Neutrophil (primary cell): Measurements from ENCODE around the gene UBASH3B.

Experiments
- H3K27ac ChIP-seq: fragments of 200-600 bp; sonication (generic); 2 replicates; pipeline ENCODE4 v1.5.1; 2016; ENCODE audit warnings: mild to moderate bottlenecking, moderate library complexity
- H3K27me3 ChIP-seq: fragments of 200-600 bp; sonication (generic); 2 replicates; pipeline ENCODE4 v1.6.0; 2016; ENCODE audit warnings: mild to moderate bottlenecking
- H3K36me3 ChIP-seq: fragments of 200-600 bp; sonication (generic); 2 replicates; pipeline ENCODE4 v1.5.1; 2017
- H3K4me1 ChIP-seq, 2 experiments: fragments of 200-600 bp in 1 of 2; sonication (generic) in 1 of 2; 1 replicate in 1 of 2; 2 replicates in 1 of 2; pipeline versions ENCODE4 v1.5.1 to v1.6.1; 2013 to 2016; ENCODE audit warnings: low read depth in 1 of 2, low read length in 1 of 2, mild to moderate bottlenecking in 1 of 2, moderate library complexity in 1 of 2; ENCODE audit not compliant: control insufficient read depth in 1 of 2, insufficient read depth in 1 of 2
- H3K4me3 ChIP-seq, 2 experiments: fragments of 200-600 bp in 1 of 2; sonication (generic) in 1 of 2; 1 replicate in 1 of 2; 2 replicates in 1 of 2; pipeline ENCODE4 v1.5.1; 2013 to 2016; ENCODE audit warnings: low read depth in 1 of 2, low read length in 1 of 2, mild to moderate bottlenecking in 1 of 2, moderate library complexity in 1 of 2
- H3K9me3 ChIP-seq: fragments of 200-600 bp; sonication (generic); 2 replicates; pipeline ENCODE4 v1.5.1; 2016
- TF ChIP-seq, protein P1 (sequence below): fragments of 200-600 bp; sonication (generic); IDR thresholded peaks from 2 replicates; pipeline ENCODE4 v1.5.1; 2016; ENCODE audit warnings: antibody characterized with exemption

UBASH3B gene

DNA sequence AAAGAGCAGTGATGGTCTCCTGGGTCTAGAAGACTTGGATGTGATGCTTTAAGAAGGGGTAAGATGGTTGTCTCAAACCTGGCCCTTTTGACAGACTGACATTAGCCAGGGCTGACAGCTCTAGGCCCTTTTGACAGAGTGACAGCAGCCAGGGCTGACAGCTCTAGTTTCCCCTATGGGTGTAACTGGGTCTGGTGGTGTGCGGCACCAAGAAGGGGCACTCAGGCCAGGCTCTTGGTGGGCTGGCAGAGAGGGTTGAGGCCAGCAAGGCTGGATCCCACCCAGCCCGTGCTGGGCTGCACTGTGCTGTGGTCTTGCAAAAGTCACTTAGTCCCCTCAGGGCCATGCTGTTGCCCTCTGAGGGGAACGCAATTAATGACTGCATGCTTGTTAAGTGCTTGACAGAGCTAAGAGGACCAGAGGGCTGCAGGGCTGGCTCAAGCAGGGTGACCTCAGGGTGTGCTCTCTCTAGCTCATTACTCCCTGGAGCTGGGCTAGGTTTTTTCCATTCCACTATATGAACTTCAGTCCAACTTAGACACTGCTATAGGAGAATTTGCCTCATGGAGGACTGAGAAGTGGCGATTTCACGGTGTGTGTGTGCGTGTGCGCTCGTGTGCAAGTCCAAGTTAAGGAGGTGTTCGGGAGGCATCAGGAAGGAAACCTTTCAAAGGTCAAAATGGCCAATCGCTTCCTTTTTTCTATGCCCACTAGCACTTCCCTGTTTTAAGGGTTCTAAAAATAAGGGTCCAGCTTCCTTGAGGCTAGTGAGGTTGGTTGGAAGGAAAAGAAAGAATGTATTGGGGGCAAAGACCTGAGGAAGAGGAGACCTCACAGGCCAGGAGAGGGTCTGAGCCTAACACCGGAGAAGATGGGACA, 4.4 kb downstream of the UBASH3B start:
- TF ChIP-seq, protein P1, sequence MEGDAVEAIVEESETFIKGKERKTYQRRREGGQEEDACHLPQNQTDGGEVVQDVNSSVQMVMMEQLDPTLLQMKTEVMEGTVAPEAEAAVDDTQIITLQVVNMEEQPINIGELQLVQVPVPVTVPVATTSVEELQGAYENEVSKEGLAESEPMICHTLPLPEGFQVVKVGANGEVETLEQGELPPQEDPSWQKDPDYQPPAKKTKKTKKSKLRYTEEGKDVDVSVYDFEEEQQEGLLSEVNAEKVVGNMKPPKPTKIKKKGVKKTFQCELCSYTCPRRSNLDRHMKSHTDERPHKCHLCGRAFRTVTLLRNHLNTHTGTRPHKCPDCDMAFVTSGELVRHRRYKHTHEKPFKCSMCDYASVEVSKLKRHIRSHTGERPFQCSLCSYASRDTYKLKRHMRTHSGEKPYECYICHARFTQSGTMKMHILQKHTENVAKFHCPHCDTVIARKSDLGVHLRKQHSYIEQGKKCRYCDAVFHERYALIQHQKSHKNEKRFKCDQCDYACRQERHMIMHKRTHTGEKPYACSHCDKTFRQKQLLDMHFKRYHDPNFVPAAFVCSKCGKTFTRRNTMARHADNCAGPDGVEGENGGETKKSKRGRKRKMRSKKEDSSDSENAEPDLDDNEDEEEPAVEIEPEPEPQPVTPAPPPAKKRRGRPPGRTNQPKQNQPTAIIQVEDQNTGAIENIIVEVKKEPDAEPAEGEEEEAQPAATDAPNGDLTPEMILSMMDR = no peak
- H3K4me3 ChIP-seq = peak overlapping the region; percentile 21 to 35
- H3K4me1 ChIP-seq = peaks cover 65 to 76% of the 10 kb centered on the region in 2 experiments
- no peaks in the 10 kb centered on the region for H3K9me3 ChIP-seq
- H3K36me3 ChIP-seq = no peaks in the 10 kb centered on the region
- H3K27ac ChIP-seq = peak overlapping the region; percentile 79
- H3K27me3 ChIP-seq = no peaks in the 10 kb centered on the region

DNA sequence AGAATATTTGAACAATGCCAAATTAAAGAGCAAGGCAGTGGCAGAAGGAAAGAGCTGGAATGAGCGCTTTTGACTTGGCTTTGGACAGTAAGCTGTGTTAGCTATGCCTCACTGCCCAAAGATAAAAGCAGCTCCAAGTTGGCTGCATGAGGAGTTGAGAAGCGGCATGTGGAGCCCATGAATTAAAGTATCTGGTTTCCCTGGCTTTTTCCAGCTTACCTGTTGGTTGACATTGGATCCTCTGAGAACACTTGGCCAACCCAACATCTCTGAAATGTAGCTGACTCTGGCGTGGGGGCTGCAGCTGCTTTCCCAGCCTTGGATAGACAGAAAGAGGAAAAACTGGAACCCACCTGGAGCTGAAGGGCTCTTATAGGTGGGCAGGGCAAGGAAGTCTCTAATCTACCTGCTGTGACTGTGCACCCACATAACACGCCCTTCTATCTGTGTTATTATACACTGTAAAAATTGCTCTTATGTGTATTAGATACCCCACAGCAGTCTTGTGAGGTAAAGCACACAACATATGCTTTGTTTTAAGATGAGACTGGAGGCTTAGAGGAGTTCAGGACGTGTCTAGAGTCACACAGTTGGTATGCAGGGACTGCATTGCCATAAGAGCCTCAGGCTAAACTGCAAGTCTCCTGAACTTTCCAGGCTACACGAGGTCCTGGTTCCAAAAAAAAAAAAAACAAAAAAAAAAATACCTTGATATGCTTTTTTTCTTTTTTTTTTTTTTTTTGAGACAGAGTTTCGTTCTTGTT, 5.8 kb downstream of the UBASH3B start:
- TF ChIP-seq, protein P1 = no peak
- Histone ChIP-seq H3K4me3 (no peak overlapping the region), H3K9me3 (no peaks in the 10 kb centered on the region), H3K27me3 (no peaks in the 10 kb centered on the region), H3K36me3 (no peaks in the 10 kb centered on the region), H3K4me1 (peaks cover 73 to 84% of the 10 kb centered on the region in 2 experiments), H3K27ac (peak overlapping the region; percentile 79)

DNA sequence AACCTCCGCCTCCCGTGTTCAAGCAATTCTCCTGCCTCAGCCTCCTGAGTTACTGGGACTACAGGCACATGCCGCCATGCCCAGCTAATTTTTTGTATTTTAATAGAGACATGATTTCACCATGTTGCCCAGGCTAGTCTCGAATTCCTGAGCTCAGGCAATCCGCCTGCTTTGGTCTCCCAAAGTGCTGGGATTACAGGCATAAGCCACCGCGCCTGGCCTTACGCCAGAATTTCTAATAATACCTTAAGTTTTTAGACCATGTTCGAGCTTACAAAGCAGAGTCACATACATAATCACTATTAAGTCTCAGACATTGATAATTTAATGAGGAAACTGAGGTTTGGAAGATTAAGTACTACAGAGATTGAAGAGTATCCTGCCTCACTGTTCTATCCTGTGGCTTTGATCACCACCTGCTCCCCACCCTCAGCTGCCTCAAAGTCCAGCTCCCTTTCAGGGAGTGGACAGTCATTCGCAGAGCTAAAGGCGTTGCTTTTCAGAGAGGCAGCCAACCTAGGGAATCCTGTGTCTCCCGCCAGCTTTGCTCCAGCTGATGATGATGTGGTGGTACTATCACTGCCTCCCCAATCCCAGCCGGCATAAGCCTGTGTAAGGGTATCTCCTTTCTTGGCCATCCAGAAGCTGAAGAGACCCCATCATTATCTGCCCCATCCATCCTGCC, 7.7 kb downstream of the UBASH3B start:
- Histone ChIP-seq H3K9me3 (no peaks in the 10 kb centered on the region), H3K27me3 (no peaks in the 10 kb centered on the region), H3K4me3 (no peak overlapping the region), H3K4me1 (peaks cover 60 to 67% of the 10 kb centered on the region in 2 experiments), H3K36me3 (no peaks in the 10 kb centered on the region), H3K27ac (peak overlapping the region; percentile 57)
- TF ChIP-seq, protein P1 = no peak

DNA sequence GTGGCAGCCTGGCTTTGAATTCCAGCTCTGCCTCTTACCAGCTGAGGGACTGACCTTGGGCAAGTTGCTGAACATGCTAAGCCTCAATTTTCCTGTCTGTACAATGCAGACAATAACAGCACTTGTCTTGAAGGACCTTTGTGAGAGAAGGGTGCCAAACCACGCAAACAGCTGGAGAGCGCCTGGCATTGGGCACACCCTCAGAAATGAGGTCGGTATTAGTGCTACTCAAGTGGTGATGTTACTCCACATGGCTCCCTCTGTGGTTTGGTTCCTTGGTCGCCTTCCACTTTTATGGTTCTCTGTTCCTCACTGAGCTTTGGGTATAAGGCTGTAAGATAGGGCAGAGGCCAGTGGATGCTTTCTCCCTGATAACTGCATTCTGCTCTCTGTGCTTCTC, 8.2 kb downstream of the UBASH3B start:
- TF ChIP-seq, protein P1 = no peak
- Histone ChIP-seq H3K4me1 (peaks cover 54 to 64% of the 10 kb centered on the region in 2 experiments), H3K27ac (peak overlapping the region; percentile 57), H3K9me3 (no peaks in the 10 kb centered on the region), H3K27me3 (no peaks in the 10 kb centered on the region), H3K36me3 (no peaks in the 10 kb centered on the region), H3K4me3 (no peak overlapping the region)

DNA sequence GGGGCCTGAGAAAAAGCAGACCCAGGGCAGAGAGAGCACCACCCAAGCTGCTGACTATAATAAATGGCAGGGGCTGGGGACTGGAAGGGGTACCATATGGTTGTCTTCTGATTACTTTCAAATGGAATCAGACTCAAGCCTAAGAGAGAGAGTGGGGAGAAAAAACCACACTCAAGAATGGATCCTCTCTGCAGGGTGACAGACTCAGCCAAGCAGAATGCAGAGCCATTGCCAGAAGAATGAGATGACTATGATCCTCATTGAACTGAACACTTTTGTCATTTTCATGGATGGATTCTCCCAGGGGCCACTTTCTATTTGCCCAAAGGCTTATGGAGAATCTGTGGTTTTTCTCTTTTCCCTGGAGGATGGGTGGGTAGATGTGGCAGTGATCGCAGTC, 8.7 kb downstream of the UBASH3B start:
- Histone ChIP-seq H3K36me3 (no peaks in the 10 kb centered on the region), H3K4me3 (no peak overlapping the region), H3K27ac (peak overlapping the region; percentile 57), H3K9me3 (no peaks in the 10 kb centered on the region), H3K27me3 (no peaks in the 10 kb centered on the region), H3K4me1 (peaks cover 50 to 60% of the 10 kb centered on the region in 2 experiments)
- TF ChIP-seq, protein P1 = no peak
